GM21390 (cell line): ENCODE measurements around the gene TPSAB1.

ENCODE experiments used
- ATAC-seq: cut with Tn5 transposase; IDR thresholded peaks from one replicate; pipeline ENCODE4 v1.9.1; 2021; ENCODE audit not compliant: unreplicated experiment

Gene TPSAB1

GRCh38 chr16:1283296-1283695 is 42.8 kb downstream of the TPSAB1 start:
- ATAC-seq = no peak

- no peak for ATAC-seq
Measured at GRCh38 chr16:1283996-1284616, 43.6 kb downstream of the TPSAB1 start.

- ATAC-seq = no peak
Measured at GRCh38 chr16:1285669-1286512, 45.4 kb downstream of the TPSAB1 start.

- ATAC-seq = no peak
Measured at GRCh38 chr16:1286513-1287094, 46.1 kb downstream of the TPSAB1 start.

GRCh38 chr16:1287982-1288670 is 47.6 kb downstream of the TPSAB1 start:
- no peak for ATAC-seq

- ATAC-seq = no peak
Measured at GRCh38 chr16:1288813-1289476, 48.4 kb downstream of the TPSAB1 start.

- no peak for ATAC-seq
Measured at GRCh38 chr16:1289477-1289866, 49.0 kb downstream of the TPSAB1 start.

- ATAC-seq = no peak
Measured at GRCh38 chr16:1290063-1290501, 49.6 kb downstream of the TPSAB1 start.

- no peak for ATAC-seq
Measured at GRCh38 chr16:1290860-1291575, 50.5 kb downstream of the TPSAB1 start.

GRCh38 chr16:1291576-1291974 is 51.1 kb downstream of the TPSAB1 start:
- ATAC-seq = no peak
